LNCAP (cell line): Measurements from ENCODE around the gene ARSJ.
A peak's percentile ranks its signal among the peaks of the same experiment; 100 is the strongest.

Experiments used
- TF ChIP-seq, protein P1 (sequence below): fragments of 450-650 bp; IDR thresholded peaks from 2 replicates; pipeline ENCODE4 v1.5.1; 2017; ENCODE audit warnings: mild to moderate bottlenecking

The ARSJ gene

DNA sequence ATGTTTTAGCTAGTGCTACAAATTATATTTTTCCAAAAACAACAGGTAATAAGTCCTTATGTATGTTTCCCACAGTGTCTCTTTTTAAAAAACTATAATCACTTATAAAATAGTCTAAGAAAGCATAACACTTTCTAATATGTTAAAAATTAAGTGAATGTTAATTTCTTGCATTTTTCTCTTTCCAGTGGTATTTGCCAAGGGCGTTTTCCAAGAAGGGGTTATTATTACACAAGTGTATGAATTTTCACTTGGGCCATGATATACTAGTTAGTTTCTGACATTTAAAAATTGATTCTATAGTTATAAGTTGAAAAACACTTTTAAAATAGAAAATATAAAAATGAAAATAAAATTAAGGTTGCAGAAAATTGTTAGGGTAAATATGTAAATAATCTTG, 74.6 kb downstream of the ARSJ start:
- TF ChIP-seq, protein P1, sequence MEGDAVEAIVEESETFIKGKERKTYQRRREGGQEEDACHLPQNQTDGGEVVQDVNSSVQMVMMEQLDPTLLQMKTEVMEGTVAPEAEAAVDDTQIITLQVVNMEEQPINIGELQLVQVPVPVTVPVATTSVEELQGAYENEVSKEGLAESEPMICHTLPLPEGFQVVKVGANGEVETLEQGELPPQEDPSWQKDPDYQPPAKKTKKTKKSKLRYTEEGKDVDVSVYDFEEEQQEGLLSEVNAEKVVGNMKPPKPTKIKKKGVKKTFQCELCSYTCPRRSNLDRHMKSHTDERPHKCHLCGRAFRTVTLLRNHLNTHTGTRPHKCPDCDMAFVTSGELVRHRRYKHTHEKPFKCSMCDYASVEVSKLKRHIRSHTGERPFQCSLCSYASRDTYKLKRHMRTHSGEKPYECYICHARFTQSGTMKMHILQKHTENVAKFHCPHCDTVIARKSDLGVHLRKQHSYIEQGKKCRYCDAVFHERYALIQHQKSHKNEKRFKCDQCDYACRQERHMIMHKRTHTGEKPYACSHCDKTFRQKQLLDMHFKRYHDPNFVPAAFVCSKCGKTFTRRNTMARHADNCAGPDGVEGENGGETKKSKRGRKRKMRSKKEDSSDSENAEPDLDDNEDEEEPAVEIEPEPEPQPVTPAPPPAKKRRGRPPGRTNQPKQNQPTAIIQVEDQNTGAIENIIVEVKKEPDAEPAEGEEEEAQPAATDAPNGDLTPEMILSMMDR = no peak

- TF ChIP-seq, protein P1 = peak; percentile 62
Observed at GRCh38 chr4:113901994-113902787, 77.3 kb downstream of the ARSJ start.

- TF ChIP-seq, protein P1 = no peak
Observed at GRCh38 chr4:113899271-113900070, 80.0 kb downstream of the ARSJ start.

DNA sequence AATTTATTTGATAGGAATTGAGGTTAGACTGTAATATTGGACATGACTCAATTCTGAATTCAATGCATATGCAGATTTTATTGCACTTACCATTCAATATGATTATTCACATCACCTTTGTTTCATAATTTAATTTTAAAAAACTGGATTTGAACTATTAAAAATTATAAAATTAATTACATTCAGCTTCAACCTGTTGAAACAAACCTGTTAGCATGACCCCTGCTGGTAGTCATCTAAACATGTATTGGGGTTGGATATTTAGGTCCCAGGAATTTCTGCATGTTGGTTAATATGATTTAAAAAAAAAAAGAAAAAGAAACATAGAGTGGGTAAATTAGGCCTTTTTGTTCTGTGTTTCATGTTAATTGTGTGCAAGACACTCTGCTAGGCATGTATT, 85.9 kb downstream of the ARSJ start:
- TF ChIP-seq, protein P1 = peak; percentile 45

- TF ChIP-seq, protein P1 = no peak
Observed at GRCh38 chr4:113888006-113888405, 91.4 kb downstream of the ARSJ start.

GRCh38 chr4:113885291-113885690, 94.2 kb downstream of the ARSJ start:
- TF ChIP-seq, protein P1 = no peak

GRCh38 chr4:113884655-113885054, 94.8 kb downstream of the ARSJ start:
- TF ChIP-seq, protein P1 = no peak
